ENCODE measurements around the gene NMUR1. TPM values are rescaled to one million over a fixed set of nuclear protein-coding genes. Genes with fewer than 3 reads are reported as not detected.
A peak's percentile ranks its signal among the peaks of the same experiment; 100 is the strongest.

Gene NMUR1
- total RNA-seq, 1 donor from 2014 or later: not detected

DNA sequence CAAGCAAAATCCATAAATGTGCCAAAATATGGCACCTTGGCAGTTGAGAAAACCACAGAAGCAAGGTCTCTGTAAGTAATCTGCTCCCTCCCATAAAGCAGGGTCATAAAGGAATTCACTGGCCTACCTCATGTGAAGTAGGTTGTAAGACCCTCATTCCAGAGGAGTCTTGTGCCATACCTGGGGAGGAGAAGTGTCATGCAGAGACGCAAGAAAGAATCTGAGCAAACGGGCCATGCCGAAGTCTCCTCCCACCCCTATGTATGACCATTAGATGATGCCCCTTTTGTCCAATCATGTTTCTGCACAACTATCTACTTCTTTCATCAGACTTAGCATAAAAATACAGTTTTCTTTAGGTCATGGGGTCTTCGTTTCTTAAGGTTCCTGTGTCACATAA, 14.6 kb downstream of the NMUR1 start:
- DNase-seq (ENCODE audit: low spot score): no peak
- peaks cover 25% of the 10 kb centered on the region for H3K4me1 Mint-ChIP-seq (ENCODE audit: low read depth)
- intact Hi-C loops (cut with micrococcal nuclease): loop anchor here (2.0 kb wide), 1 partner anchor 195 kb away; no protein-coding TSS in a partner anchor
- H3K27ac Mint-ChIP-seq: no peak overlapping the region
- H3K27me3 Mint-ChIP-seq (ENCODE audit: insufficient read depth): peaks cover 16% of the 10 kb centered on the region
- no peaks in the 10 kb centered on the region for H3K9me3 Mint-ChIP-seq
- no peak overlapping the region for H3K4me3 Mint-ChIP-seq
- no peaks in the 10 kb centered on the region for H3K36me3 Mint-ChIP-seq (ENCODE audit: low read depth)

- Mint-ChIP-seq H3K4me3 (peak overlapping the region; percentile 90), H3K36me3 (ENCODE audit: low read depth) (no peaks in the 10 kb centered on the region)
Measured at GRCh38 chr2:231514951-231515297, 15.3 kb downstream of the NMUR1 start.

GRCh38 chr2:231514225-231514950, 15.9 kb downstream of the NMUR1 start:
- Mint-ChIP-seq H3K27ac (peak overlapping the region; percentile 92), H3K36me3 (ENCODE audit: low read depth) (no peaks in the 10 kb centered on the region), H3K9me3 (no peaks in the 10 kb centered on the region), H3K4me1 (ENCODE audit: low read depth) (peaks cover 25% of the 10 kb centered on the region), H3K4me3 (peak overlapping the region; percentile 90), H3K27me3 (ENCODE audit: insufficient read depth) (peaks cover 9% of the 10 kb centered on the region)
- peak; percentile 99 for DNase-seq (ENCODE audit: low spot score)
- intact Hi-C loops (cut with micrococcal nuclease): loop anchor here (1.0 to 2.0 kb wide), 8 partner anchors 31 to 513 kb away; partner anchors contain the start of genes NCL and PDE6D

More at GRCh38 chr2:231514951-231515297, 15.3 kb downstream of the NMUR1 start:
- H3K4me1 Mint-ChIP-seq (ENCODE audit: low read depth): peaks cover 25% of the 10 kb centered on the region
- H3K27ac Mint-ChIP-seq: peak overlapping the region; percentile 92
- intact Hi-C loops (cut with micrococcal nuclease): loop anchor here (1.0 to 2.0 kb wide), 8 partner anchors 30 to 512 kb away; partner anchors contain the start of genes NCL and PDE6D
- no peak for DNase-seq (ENCODE audit: low spot score)
- peaks cover 13% of the 10 kb centered on the region for H3K27me3 Mint-ChIP-seq (ENCODE audit: insufficient read depth)
- no peaks in the 10 kb centered on the region for H3K9me3 Mint-ChIP-seq

- H3K27me3 Mint-ChIP-seq (ENCODE audit: insufficient read depth): peaks cover 8% of the 10 kb centered on the region
- H3K27ac Mint-ChIP-seq: peak overlapping the region; percentile 92
- H3K36me3 Mint-ChIP-seq (ENCODE audit: low read depth): no peaks in the 10 kb centered on the region
- no peaks in the 10 kb centered on the region for H3K9me3 Mint-ChIP-seq
- peaks cover 25% of the 10 kb centered on the region for H3K4me1 Mint-ChIP-seq (ENCODE audit: low read depth)
- intact Hi-C loops (cut with micrococcal nuclease): loop anchor here (1.0 to 2.0 kb wide), 8 partner anchors 30 to 514 kb away; partner anchors contain the start of genes NCL and PDE6D
- peak overlapping the region; percentile 90 for H3K4me3 Mint-ChIP-seq
- DNase-seq (ENCODE audit: low spot score): no peak
Measured at GRCh38 chr2:231513746-231514224, 16.5 kb downstream of the NMUR1 start.

- Mint-ChIP-seq H3K4me3 (no peak overlapping the region), H3K4me1 (ENCODE audit: low read depth) (peaks cover 19% of the 10 kb centered on the region), H3K36me3 (ENCODE audit: low read depth) (peaks cover 1% of the 10 kb centered on the region), H3K9me3 (no peaks in the 10 kb centered on the region), H3K27me3 (ENCODE audit: insufficient read depth) (peaks cover 5% of the 10 kb centered on the region), H3K27ac (no peak overlapping the region)
- DNase-seq (ENCODE audit: low spot score): no peak
- intact Hi-C loops (cut with micrococcal nuclease): no loop called here
Measured at GRCh38 chr2:231512222-231512621, 18.0 kb downstream of the NMUR1 start.

GRCh38 chr2:231503766-231504165, 26.5 kb downstream of the NMUR1 start:
- H3K36me3 Mint-ChIP-seq (ENCODE audit: low read depth): peaks cover 1% of the 10 kb centered on the region
- H3K4me1 Mint-ChIP-seq (ENCODE audit: low read depth): no peaks in the 10 kb centered on the region
- H3K27me3 Mint-ChIP-seq (ENCODE audit: insufficient read depth): no peaks in the 10 kb centered on the region
- H3K4me3 Mint-ChIP-seq: no peak overlapping the region
- H3K27ac Mint-ChIP-seq: no peak overlapping the region
- DNase-seq (ENCODE audit: low spot score): no peak
- intact Hi-C loops (cut with micrococcal nuclease): no loop called here
- no peaks in the 10 kb centered on the region for H3K9me3 Mint-ChIP-seq

DNA sequence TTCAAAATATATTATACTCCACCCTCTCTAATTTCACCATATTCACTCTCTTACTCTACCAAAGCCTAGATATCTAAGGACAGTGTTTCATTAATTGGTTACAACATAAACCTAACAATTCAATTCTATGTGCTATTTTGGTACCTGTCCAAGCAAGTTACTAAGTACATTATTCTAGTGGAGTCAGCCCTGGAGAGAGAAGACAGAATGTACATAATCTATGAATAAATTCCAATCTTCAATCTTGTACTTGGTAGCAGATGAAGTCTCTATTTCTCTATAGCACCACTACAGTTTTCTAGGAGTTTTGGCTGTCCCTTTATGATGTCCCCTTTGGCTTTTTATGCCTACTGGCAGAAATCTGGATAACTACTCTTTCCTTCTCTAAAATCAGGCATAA, 27.6 kb downstream of the NMUR1 start:
- H3K27me3 Mint-ChIP-seq (ENCODE audit: insufficient read depth): peaks cover under 1% of the 10 kb centered on the region
- H3K36me3 Mint-ChIP-seq (ENCODE audit: low read depth): peaks cover 1% of the 10 kb centered on the region
- H3K4me1 Mint-ChIP-seq (ENCODE audit: low read depth): no peaks in the 10 kb centered on the region
- intact Hi-C loops (cut with micrococcal nuclease): no loop called here
- H3K27ac Mint-ChIP-seq: no peak overlapping the region
- no peak for DNase-seq (ENCODE audit: low spot score)
- no peak overlapping the region for H3K4me3 Mint-ChIP-seq
- H3K9me3 Mint-ChIP-seq: no peaks in the 10 kb centered on the region

DNA sequence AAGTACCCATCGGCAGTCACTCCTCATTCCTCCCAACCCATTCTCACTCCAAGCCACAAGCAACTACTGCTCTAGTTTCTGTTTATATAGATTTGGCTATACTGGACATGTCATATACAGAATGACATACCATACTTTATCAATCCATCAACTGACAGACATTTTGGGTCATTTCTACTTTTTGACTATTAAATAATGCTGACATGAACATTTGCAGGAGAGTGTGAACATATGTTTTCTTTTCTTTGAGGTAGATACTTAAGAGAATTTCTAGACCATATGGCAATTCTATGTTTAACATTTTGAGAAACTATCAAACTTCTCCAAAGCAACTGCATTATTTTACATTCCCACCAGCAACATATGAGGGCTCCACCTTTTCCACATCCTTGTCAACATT, 32.6 kb downstream of the NMUR1 start:
- no peak for DNase-seq (ENCODE audit: low spot score)
- Mint-ChIP-seq H3K9me3 (no peaks in the 10 kb centered on the region), H3K27ac (no peak overlapping the region), H3K27me3 (ENCODE audit: insufficient read depth) (peaks cover 8% of the 10 kb centered on the region), H3K4me3 (no peak overlapping the region), H3K36me3 (ENCODE audit: low read depth) (no peaks in the 10 kb centered on the region), H3K4me1 (ENCODE audit: low read depth) (no peaks in the 10 kb centered on the region)
- intact Hi-C loops (cut with micrococcal nuclease): no loop called here

DNA sequence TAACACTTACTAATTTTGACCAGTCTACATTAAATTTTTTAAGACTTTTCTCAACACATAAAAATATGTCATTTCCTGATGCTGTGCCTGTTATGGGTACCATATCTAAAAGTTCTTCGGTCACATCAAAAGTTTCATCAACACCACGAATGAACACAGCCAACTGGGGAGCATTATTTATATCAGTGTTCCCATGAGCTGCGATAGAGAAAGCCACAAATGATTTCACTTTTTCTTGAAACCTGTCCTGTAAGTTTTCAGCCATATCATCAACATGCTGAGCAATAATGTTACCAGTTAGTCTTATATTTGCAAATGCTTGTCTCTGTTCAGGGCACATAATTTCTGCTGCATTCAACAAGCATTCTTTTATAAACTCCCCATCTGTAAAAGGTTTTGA, 35.6 kb downstream of the NMUR1 start:
- Mint-ChIP-seq H3K27ac (no peak overlapping the region), H3K27me3 (ENCODE audit: insufficient read depth) (peaks cover 8% of the 10 kb centered on the region), H3K36me3 (ENCODE audit: low read depth) (no peaks in the 10 kb centered on the region), H3K9me3 (no peaks in the 10 kb centered on the region), H3K4me3 (no peak overlapping the region), H3K4me1 (ENCODE audit: low read depth) (no peaks in the 10 kb centered on the region)
- no peak for DNase-seq (ENCODE audit: low spot score)
- intact Hi-C loops (cut with micrococcal nuclease): no loop called here

DNA sequence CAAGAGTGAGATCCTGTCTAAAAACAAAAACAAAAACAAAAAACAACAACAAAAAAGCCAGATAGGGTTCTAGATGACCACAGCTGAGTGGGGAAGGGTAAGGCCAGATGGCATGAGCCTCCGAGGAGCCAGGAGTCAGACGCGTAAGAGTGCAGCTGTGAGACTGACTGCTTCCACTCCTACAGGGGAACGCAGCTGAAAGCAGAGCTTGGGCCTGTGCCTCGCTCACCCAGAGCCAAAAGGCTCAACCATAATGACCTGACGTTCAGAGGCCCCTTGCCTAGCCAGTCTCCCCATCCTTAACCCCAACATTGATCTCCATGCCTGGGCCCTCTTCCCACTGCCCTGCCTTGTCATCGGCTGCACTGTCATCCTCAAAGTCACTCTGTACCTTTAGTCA, 39.4 kb downstream of the NMUR1 start:
- no peaks in the 10 kb centered on the region for H3K9me3 Mint-ChIP-seq
- H3K4me3 Mint-ChIP-seq: no peak overlapping the region
- no peak for DNase-seq (ENCODE audit: low spot score)
- no peaks in the 10 kb centered on the region for H3K4me1 Mint-ChIP-seq (ENCODE audit: low read depth)
- H3K27ac Mint-ChIP-seq: no peak overlapping the region
- peaks cover 4% of the 10 kb centered on the region for H3K27me3 Mint-ChIP-seq (ENCODE audit: insufficient read depth)
- intact Hi-C loops (cut with micrococcal nuclease): no loop called here
- peaks cover 1% of the 10 kb centered on the region for H3K36me3 Mint-ChIP-seq (ENCODE audit: low read depth)

GRCh38 chr2:231489990-231490389, 40.3 kb downstream of the NMUR1 start:
- Mint-ChIP-seq H3K4me1 (ENCODE audit: low read depth) (no peaks in the 10 kb centered on the region), H3K27me3 (ENCODE audit: insufficient read depth) (peaks cover 2% of the 10 kb centered on the region), H3K36me3 (ENCODE audit: low read depth) (peaks cover 1% of the 10 kb centered on the region), H3K9me3 (no peaks in the 10 kb centered on the region), H3K4me3 (no peak overlapping the region), H3K27ac (no peak overlapping the region)
- intact Hi-C loops (cut with micrococcal nuclease): no loop called here
- no peak for DNase-seq (ENCODE audit: low spot score)

DNA sequence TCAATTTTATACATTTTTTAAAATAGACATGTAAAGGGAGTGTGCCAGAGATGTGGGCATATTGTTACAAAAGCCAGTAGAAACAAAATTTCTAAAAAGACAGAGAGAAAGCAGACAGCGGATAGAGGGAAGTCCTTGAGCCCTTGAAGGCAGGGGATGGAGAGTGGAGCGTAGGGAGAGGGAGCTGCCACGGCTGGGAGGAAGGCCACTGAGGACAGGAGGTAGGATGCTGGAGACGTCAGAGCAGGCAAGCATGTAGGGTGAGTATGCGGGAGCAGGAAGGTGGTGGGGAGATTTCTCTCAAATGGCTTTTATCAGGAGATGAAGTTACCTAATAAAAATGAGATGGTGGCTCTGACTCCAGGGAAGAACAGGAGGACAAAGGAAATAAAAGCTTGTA, 41.9 kb downstream of the NMUR1 start:
- intact Hi-C loops (cut with micrococcal nuclease): no loop called here
- Mint-ChIP-seq H3K4me3 (no peak overlapping the region), H3K36me3 (ENCODE audit: low read depth) (peaks cover 1% of the 10 kb centered on the region), H3K27ac (no peak overlapping the region), H3K27me3 (ENCODE audit: insufficient read depth) (peaks cover 2% of the 10 kb centered on the region), H3K4me1 (ENCODE audit: low read depth) (no peaks in the 10 kb centered on the region), H3K9me3 (no peaks in the 10 kb centered on the region)
- no peak for DNase-seq (ENCODE audit: low spot score)

DNA sequence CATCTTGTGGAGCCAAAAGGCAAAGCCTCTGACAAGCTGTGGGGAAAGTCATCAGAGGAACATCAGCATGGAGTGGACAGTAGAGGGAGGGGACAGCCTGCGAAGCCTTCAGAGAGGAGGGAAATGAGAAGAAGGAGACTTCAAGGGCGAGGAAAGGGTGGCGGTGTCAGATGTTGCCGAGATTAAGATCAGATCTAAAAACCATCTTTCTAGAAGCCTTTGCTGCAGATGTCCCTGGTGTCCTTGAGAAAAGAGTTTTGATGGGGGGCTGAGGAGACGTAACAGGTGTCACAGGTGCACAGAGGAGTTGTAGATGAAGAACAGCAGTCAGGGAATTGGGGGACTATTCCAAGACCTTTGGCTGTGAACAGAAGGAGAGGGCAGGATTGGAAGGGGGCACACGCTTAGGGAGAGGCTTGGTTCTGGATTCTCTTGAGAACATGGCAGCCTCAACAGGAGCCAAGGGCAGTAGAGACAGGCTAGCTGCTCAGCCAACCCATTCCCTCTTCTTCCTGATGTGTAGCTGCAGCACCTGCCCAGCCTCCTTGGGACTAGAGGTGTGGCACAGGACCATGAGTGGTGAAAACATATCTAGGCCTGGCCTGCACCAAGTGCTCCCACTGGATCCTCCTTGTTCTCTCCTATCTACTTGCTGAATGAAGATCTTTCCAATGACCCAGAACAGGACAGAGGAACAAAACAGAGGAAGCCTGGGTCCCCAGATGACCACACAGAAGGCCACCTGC, 43.2 kb downstream of the NMUR1 start:
- Mint-ChIP-seq H3K9me3 (no peaks in the 10 kb centered on the region), H3K36me3 (ENCODE audit: low read depth) (peaks cover 1% of the 10 kb centered on the region), H3K4me1 (ENCODE audit: low read depth) (peaks cover 1% of the 10 kb centered on the region), H3K27me3 (ENCODE audit: insufficient read depth) (peaks cover 2% of the 10 kb centered on the region), H3K4me3 (no peak overlapping the region), H3K27ac (no peak overlapping the region)
- intact Hi-C loops (cut with micrococcal nuclease): no loop called here
- no peak for DNase-seq (ENCODE audit: low spot score)
